Choroid plexus epithelial cell (primary cell): ENCODE results near the gene CNOT6.

Experiments
- DNase-seq: peaks from one replicate; pipeline ENCODE4 v3.0.0-alpha.2; 2010; ENCODE audit warnings: low read depth
- H3K4me3 ChIP-seq: 2 replicates; pipeline ENCODE4 v1.5.1; 2011; ENCODE audit warnings: low read depth, mild to moderate bottlenecking, control low read depth, low read length, moderate library complexity
- TF ChIP-seq, protein P1 (sequence below): conservative IDR thresholded peaks from 2 replicates; pipeline ENCODE4 v1.5.1; 2011; ENCODE audit warnings: low read depth, mild to moderate bottlenecking, control low read depth, inconsistent platforms, low read length, moderate library complexity

CNOT6 gene

GRCh38 chr5:180580681-180581080 is 86.5 kb downstream of the CNOT6 start:
- TF ChIP-seq, protein P1, sequence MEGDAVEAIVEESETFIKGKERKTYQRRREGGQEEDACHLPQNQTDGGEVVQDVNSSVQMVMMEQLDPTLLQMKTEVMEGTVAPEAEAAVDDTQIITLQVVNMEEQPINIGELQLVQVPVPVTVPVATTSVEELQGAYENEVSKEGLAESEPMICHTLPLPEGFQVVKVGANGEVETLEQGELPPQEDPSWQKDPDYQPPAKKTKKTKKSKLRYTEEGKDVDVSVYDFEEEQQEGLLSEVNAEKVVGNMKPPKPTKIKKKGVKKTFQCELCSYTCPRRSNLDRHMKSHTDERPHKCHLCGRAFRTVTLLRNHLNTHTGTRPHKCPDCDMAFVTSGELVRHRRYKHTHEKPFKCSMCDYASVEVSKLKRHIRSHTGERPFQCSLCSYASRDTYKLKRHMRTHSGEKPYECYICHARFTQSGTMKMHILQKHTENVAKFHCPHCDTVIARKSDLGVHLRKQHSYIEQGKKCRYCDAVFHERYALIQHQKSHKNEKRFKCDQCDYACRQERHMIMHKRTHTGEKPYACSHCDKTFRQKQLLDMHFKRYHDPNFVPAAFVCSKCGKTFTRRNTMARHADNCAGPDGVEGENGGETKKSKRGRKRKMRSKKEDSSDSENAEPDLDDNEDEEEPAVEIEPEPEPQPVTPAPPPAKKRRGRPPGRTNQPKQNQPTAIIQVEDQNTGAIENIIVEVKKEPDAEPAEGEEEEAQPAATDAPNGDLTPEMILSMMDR: no peak
- H3K4me3 ChIP-seq: no peak overlapping the region
- DNase-seq: no peak

DNA sequence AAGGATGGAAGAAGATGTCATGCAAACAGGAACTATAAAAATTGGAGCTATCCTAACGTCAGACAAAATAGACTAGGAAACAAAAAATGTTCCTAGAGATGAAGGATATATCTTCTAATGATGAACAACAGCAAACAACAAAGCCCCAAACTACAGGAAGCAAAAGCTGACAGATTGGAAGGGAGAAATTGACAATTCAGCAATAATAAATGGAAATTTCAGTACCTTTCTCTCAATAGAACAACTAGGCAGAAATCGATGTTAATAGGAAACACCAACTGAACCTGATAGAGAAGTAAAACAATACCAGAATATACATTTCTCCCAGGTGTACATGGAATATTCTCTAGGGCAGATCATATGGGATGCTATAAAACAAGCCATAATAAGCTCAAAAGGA is 89.6 kb downstream of the CNOT6 start:
- DNase-seq: no peak
- TF ChIP-seq, protein P1: no peak
- no peak overlapping the region for H3K4me3 ChIP-seq

- no peak for DNase-seq
- H3K4me3 ChIP-seq: no peak overlapping the region
- TF ChIP-seq, protein P1: no peak
Observed at GRCh38 chr5:180586204-180586603, 92.0 kb downstream of the CNOT6 start.

DNA sequence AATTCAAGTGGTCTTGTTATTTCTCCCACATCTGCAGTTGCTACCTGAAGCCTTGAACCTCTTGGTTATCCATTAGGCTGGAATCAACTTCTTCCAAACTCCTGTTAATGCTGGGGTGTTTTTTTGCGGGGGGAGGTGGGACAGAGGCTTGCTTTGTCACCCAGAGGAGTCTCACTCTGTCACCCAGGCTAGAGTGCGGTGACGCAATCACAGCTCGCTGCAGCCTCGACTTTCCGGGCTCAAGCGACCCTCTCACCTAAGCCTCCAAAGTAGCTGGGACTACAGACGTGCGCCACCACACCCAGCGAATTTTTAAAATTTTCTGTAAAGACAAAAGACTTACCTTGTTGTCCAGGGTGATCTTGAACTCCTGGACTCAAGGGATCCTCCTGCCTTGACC is 92.7 kb downstream of the CNOT6 start:
- DNase-seq: no peak
- TF ChIP-seq, protein P1: no peak
- H3K4me3 ChIP-seq: no peak overlapping the region

DNA sequence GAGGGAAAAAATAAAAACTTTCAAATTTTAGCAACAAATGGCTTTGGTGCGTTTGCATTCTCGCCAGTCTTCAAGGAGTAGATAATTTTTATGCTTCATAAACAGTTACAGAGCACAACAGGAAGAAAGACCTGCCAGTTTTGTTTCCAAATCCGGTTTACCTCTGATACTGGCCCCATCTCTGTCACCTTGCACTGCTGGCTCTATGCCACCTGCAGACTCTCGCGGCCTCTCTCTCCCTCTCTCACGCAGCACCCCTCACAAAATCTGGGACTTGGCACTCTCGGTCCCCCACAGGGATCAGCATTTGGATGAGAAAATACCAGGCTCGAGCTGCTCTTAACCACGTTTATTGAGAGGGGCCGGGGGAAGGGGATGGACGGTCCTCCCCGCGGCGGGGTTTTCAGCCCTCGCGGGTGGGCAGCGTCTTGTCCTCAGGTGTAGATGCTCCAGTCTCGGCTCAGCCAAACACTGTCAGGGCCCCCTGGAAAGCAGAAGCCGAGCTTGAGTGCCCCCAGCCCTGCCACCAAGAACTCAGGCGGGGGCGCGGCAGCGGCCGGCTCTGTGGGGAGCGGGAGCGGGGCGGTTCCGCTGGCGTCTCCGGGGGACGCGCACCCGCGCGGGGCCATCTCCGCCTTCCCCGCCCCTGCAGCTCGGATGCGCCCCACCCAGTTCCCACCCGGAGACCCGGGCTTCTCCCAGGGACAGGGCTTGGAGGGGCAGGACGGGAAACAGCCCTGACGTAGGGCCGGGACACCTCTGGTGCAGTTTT is 95.8 kb downstream of the CNOT6 start:
- no peak overlapping the region for H3K4me3 ChIP-seq
- DNase-seq: no peak

GRCh38 chr5:180590543-180591310 is 96.5 kb downstream of the CNOT6 start:
- no peak for DNase-seq
- TF ChIP-seq, protein P1: no peak
- no peak overlapping the region for H3K4me3 ChIP-seq

More for the DNA sequence above, 95.8 kb downstream of the CNOT6 start:
- TF ChIP-seq, protein P1: no peak
